Right lobe of liver (tissue), 6 donors: ENCODE data around the gene PIN4. TPM values are rescaled to one million over a fixed set of nuclear protein-coding genes. Genes with fewer than 3 reads are reported as not detected.

Experiments used
- ATAC-seq, 4 donors: fragments of 200-7000 bp; cut with Tn5 transposase; one replicate each; pipeline ENCODE4 v1.9.1; 2020; ENCODE audit warnings: mild to moderate bottlenecking in 4 of 4, moderate library complexity in 4 of 4
- DNase-seq, 3 donors: peaks; one replicate each; pipeline ENCODE4 v3.0.0-alpha.2; 2020
- H3K27ac ChIP-seq, 3 donors: fragments of 200-600 bp; one replicate each; pipeline ENCODE4 v1.8.0; 2022
- H3K27me3 ChIP-seq, 2 donors: fragments of 200-600 bp; one replicate each; pipeline ENCODE4 v1.8.0; 2022
- H3K36me3 ChIP-seq, 4 donors: fragments of 200-600 bp; sonication (generic) in 1 of 4; one replicate each; pipeline versions ENCODE4 v1.5.1 to v1.8.0; 2017 to 2022; ENCODE audit warnings: control low read depth in 1 of 4
- H3K4me1 ChIP-seq, 4 donors: fragments of 200-600 bp; sonication (generic) in 1 of 4; one replicate each; pipeline versions ENCODE4 v1.5.1 to v1.8.0; 2017 to 2022; ENCODE audit warnings: control low read depth in 1 of 4
- H3K4me3 ChIP-seq, 3 donors: fragments of 200-600 bp; one replicate each; pipeline ENCODE4 v1.8.0; 2022
- H3K9me3 ChIP-seq, 4 donors: fragments of 200-600 bp; sonication (generic) in 1 of 4; one replicate each; pipeline versions ENCODE4 v1.5.1 to v1.8.0; 2017 to 2022; ENCODE audit warnings: control low read depth in 1 of 4
- CTCF ChIP-seq, 4 donors: fragments of 200-600 bp in 3 of 4; fragments of 450-650 bp in 1 of 4; IDR thresholded peaks; one replicate each; pipeline versions ENCODE4 v1.5.1 to v1.8.0; 2016 to 2022; ENCODE audit warnings: antibody characterized with exemption in 4 of 4, mild to moderate bottlenecking in 2 of 4
- POLR2A ChIP-seq: fragments of 450-650 bp; IDR thresholded peaks from one replicate; pipeline ENCODE4 v1.6.1; 2017; ENCODE audit warnings: antibody characterized with exemption, mild to moderate bottlenecking
- WGBS: methylation state at CpG from one replicate; pipeline ENCODE4 v1.1.6; 2018; ENCODE audit warnings: low coverage, low lambda C conversion rate; ENCODE audit not compliant: insufficient coverage; ENCODE audit errors: missing lambda C conversion rate; 5-methylcytosine and 5-hydroxymethylcytosine counted together
- intact Hi-C, 2 donors: fragments of 100-400 bp; cut with DNase I; formaldehyde crosslinking; loops; one replicate each; pipeline versions ENCODE4 v1.11.2 to v1.14.1; 2022
- total RNA-seq, 6 experiments: library from RNA; depleted of rRNA in 2 of 6; stranded (reverse); fragments of >200 nt in 2 of 6; fragmentation: NEBNext Ultra II Directional in 3 of 6; extraction: Animal tissue kit (Norgen Biotek cat#: 25700) in 3 of 6; gene quantifications; one replicate each; pipeline versions ENCODE4 v1.1.0 to v1.2.4, GENCODE V29; 2016 to 2023
- donor health status: DM: no; HTN: yes; CAD: no.
- donor health status: DM: no; HTN: no; CAD: no.
- donor health status: DM: no; HTN: no; CAD: no.
- donor health status: DM: no; HTN: yes; CAD: no.
- donor health status: DM: no; HTN: yes; CAD: no.

Gene PIN4
- total RNA-seq, 6 experiments from 2014 or later: 6.1 to 9.3 (median 8.1) TPM

- intact Hi-C loops: no loop called here
- Histone ChIP-seq H3K27me3 (peaks cover 0 to 3% of the 10 kb centered on the region in 2 donors), H3K4me1 (no peaks in the 10 kb centered on the region), H3K36me3 (no peaks in the 10 kb centered on the region), H3K27ac (no peak overlapping the region), H3K4me3 (no peak overlapping the region), H3K9me3 (no peaks in the 10 kb centered on the region)
- TF ChIP-seq CTCF (IDR thresholded peaks at IDR 0.05) (no peak), POLR2A (no peak)
- no peak for DNase-seq
- 43% methylated on average over 2 of the region's 2 CpGs for WGBS
- no peak for ATAC-seq
Measured at GRCh38 chrX:72143609-72143907, 38.0 kb upstream of the PIN4 start.

- H3K36me3 ChIP-seq: no peaks in the 10 kb centered on the region
- ATAC-seq (no peak), DNase-seq (no peak)
- H3K27me3 ChIP-seq: peaks cover 0 to 3% of the 10 kb centered on the region in 2 donors
- H3K27ac ChIP-seq: no peak overlapping the region
- WGBS: 40% methylated on average over 2 of the region's 2 CpGs
- no peaks in the 10 kb centered on the region for H3K4me1 ChIP-seq
- no peak overlapping the region for H3K4me3 ChIP-seq
- TF ChIP-seq CTCF (IDR thresholded peaks at IDR 0.05) (no peak), POLR2A (no peak)
- intact Hi-C loops: no loop called here
- no peaks in the 10 kb centered on the region for H3K9me3 ChIP-seq
Measured at GRCh38 chrX:72145181-72145580, 36.4 kb upstream of the PIN4 start.

- no peaks in the 10 kb centered on the region for H3K9me3 ChIP-seq
- peaks cover 0 to 3% of the 10 kb centered on the region in 2 donors for H3K27me3 ChIP-seq
- intact Hi-C loops: no loop called here
- WGBS: 69% methylated on average over 2 of the region's 2 CpGs
- ATAC-seq (no peak), DNase-seq (no peak)
- TF ChIP-seq POLR2A (no peak), CTCF (IDR thresholded peaks at IDR 0.05) (no peak)
- H3K4me3 ChIP-seq: no peak overlapping the region
- H3K36me3 ChIP-seq: no peaks in the 10 kb centered on the region
- H3K4me1 ChIP-seq: no peaks in the 10 kb centered on the region
- H3K27ac ChIP-seq: no peak overlapping the region
Measured at GRCh38 chrX:72146527-72146926, 35.0 kb upstream of the PIN4 start.

GRCh38 chrX:72158773-72159172, 22.8 kb upstream of the PIN4 start:
- Histone ChIP-seq H3K4me3 (no peak overlapping the region), H3K4me1 (no peaks in the 10 kb centered on the region), H3K27ac (no peak overlapping the region), H3K27me3 (no peaks in the 10 kb centered on the region), H3K36me3 (no peaks in the 10 kb centered on the region), H3K9me3 (no peaks in the 10 kb centered on the region)
- ATAC-seq: no peak
- whole genome bisulfite sequencing: no CpG with 5 or more reads among the region's 3 CpGs
- no peak for DNase-seq
- TF ChIP-seq CTCF (IDR thresholded peaks at IDR 0.05): no peak
- no peak for TF ChIP-seq POLR2A
- intact Hi-C loops: no loop called here

- no peak for ATAC-seq
- Histone ChIP-seq H3K4me3 (no peak overlapping the region), H3K27me3 (no peaks in the 10 kb centered on the region), H3K36me3 (no peaks in the 10 kb centered on the region), H3K9me3 (no peaks in the 10 kb centered on the region), H3K4me1 (no peaks in the 10 kb centered on the region), H3K27ac (no peak overlapping the region)
- no peak for DNase-seq
- intact Hi-C loops: no loop called here
- TF ChIP-seq POLR2A: no peak
- 62% methylated on average over 10 of the region's 10 CpGs for WGBS
Measured at GRCh38 chrX:72159769-72160168, 21.8 kb upstream of the PIN4 start.
